ENCODE measurements around the gene COPZ1. TPM values are rescaled to one million over a fixed set of nuclear protein-coding genes. Genes with fewer than 3 reads are reported as not detected.

The COPZ1 gene
- total and polyA plus RNA-seq, 9 of the 15 experiments (the other 6 are each of a cell fraction or from before 2014, with no cell fraction given): 137 to 487 (median 233) TPM

DNA sequence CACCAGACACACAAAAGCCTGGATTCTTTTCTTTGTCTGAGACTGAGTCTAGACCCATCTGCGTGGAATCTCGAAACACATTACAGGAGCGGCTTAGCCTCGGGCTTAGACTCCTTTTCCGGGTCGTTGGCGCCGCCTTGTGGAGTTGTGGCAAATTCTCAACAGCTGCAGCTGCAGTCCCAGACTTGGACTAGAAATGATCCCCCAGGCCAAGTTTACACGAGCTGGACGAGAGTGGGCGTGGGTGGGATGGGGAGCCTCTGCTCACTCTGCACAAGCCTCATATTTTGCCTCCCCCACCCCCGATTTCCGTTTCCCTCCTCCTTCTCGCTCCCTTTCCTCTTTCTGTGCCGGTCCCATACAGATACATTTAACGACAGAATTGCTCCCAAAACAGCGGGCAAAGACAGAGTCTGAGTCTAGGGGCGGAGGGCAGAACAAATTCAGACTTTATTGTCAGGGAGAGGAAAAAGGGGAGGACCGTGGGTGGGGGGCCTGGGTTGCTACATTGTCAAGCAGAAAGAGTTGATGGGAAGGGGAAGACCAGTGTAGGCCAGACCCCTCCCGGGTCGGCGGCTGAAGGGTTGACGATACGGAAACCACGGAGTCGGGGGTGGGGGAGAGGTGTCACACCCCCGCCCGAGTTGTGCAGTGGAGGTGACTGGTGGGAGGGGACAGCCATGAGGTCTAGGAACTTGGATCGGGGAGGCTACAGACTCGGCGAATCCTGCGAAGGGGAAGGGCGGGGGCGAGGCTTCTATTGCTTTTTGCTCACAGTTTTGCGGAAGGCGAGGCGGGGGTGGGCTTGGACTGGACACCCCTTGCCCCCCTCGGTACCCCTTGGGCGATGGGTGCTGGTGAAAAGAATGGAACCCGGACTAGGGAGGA lies 44.0 kb downstream of the COPZ1 start (continued):
- TF ChIP-seq, protein P1, sequence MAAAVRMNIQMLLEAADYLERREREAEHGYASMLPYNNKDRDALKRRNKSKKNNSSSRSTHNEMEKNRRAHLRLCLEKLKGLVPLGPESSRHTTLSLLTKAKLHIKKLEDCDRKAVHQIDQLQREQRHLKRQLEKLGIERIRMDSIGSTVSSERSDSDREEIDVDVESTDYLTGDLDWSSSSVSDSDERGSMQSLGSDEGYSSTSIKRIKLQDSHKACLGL (CRISPR knock-in tag; IDR thresholded peaks at IDR 0.05; ENCODE audit: borderline replicate concordance, poor library complexity, severe bottlenecking): no peak
- TF ChIP-seq JUNB (CRISPR knock-in tag; conservative IDR thresholded peaks at IDR 0.05) (no peak), ELF4 (CRISPR knock-in tag; IDR thresholded peaks at IDR 0.05) (peak; percentile 58; the same call in 1 of the 2 replicates), ZNF23 (CRISPR knock-in tag; IDR thresholded peaks at IDR 0.05) (no peak), OTX1 (CRISPR knock-in tag; IDR thresholded peaks at IDR 0.05) (0 out of 2 replicates have a peak, but pooled peaks have one; percentile 40), SMARCE1 (IDR thresholded peaks at IDR 0.05) (0 out of 2 replicates have a peak, but pooled peaks have one; percentile 26), FOXM1 (IDR thresholded peaks at IDR 0.05; ENCODE audit: low read depth) (0 out of 2 replicates have a peak, but pooled peaks have one; percentile 18), FOXM1 (CRISPR knock-in tag; IDR thresholded peaks at IDR 0.05; ENCODE audit: low read depth) (no peak), NCOR1 (IDR thresholded peaks at IDR 0.05) (peak; percentile 32; the same call in 1 of the 2 replicates)
- TF ChIP-seq, protein P2, sequence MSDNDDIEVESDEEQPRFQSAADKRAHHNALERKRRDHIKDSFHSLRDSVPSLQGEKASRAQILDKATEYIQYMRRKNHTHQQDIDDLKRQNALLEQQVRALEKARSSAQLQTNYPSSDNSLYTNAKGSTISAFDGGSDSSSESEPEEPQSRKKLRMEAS (CRISPR knock-in tag; IDR thresholded peaks at IDR 0.05): peak; percentile 61; the same call in 1 of the 2 replicates
- TF ChIP-seq, protein P3, sequence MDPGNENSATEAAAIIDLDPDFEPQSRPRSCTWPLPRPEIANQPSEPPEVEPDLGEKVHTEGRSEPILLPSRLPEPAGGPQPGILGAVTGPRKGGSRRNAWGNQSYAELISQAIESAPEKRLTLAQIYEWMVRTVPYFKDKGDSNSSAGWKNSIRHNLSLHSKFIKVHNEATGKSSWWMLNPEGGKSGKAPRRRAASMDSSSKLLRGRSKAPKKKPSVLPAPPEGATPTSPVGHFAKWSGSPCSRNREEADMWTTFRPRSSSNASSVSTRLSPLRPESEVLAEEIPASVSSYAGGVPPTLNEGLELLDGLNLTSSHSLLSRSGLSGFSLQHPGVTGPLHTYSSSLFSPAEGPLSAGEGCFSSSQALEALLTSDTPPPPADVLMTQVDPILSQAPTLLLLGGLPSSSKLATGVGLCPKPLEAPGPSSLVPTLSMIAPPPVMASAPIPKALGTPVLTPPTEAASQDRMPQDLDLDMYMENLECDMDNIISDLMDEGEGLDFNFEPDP (CRISPR knock-in tag; IDR thresholded peaks at IDR 0.05): no peak
- TF ChIP-seq, protein P4, sequence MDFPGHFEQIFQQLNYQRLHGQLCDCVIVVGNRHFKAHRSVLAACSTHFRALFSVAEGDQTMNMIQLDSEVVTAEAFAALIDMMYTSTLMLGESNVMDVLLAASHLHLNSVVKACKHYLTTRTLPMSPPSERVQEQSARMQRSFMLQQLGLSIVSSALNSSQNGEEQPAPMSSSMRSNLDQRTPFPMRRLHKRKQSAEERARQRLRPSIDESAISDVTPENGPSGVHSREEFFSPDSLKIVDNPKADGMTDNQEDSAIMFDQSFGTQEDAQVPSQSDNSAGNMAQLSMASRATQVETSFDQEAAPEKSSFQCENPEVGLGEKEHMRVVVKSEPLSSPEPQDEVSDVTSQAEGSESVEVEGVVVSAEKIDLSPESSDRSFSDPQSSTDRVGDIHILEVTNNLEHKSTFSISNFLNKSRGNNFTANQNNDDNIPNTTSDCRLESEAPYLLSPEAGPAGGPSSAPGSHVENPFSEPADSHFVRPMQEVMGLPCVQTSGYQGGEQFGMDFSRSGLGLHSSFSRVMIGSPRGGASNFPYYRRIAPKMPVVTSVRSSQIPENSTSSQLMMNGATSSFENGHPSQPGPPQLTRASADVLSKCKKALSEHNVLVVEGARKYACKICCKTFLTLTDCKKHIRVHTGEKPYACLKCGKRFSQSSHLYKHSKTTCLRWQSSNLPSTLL (IDR thresholded peaks at IDR 0.05): peak; percentile 73; the same call in 1 of the 2 replicates
- TF ChIP-seq, protein P5, sequence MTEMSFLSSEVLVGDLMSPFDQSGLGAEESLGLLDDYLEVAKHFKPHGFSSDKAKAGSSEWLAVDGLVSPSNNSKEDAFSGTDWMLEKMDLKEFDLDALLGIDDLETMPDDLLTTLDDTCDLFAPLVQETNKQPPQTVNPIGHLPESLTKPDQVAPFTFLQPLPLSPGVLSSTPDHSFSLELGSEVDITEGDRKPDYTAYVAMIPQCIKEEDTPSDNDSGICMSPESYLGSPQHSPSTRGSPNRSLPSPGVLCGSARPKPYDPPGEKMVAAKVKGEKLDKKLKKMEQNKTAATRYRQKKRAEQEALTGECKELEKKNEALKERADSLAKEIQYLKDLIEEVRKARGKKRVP (CRISPR knock-in tag; IDR thresholded peaks at IDR 0.05): no peak
- TF ChIP-seq, protein P6, sequence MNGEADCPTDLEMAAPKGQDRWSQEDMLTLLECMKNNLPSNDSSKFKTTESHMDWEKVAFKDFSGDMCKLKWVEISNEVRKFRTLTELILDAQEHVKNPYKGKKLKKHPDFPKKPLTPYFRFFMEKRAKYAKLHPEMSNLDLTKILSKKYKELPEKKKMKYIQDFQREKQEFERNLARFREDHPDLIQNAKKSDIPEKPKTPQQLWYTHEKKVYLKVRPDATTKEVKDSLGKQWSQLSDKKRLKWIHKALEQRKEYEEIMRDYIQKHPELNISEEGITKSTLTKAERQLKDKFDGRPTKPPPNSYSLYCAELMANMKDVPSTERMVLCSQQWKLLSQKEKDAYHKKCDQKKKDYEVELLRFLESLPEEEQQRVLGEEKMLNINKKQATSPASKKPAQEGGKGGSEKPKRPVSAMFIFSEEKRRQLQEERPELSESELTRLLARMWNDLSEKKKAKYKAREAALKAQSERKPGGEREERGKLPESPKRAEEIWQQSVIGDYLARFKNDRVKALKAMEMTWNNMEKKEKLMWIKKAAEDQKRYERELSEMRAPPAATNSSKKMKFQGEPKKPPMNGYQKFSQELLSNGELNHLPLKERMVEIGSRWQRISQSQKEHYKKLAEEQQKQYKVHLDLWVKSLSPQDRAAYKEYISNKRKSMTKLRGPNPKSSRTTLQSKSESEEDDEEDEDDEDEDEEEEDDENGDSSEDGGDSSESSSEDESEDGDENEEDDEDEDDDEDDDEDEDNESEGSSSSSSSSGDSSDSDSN (IDR thresholded peaks at IDR 0.05; ENCODE audit: borderline replicate concordance in 1 of 2, low read depth in 2 of 2, low read length in 2 of 2): 0 out of 4 replicates have a peak, but pooled peaks of 1 of the 2 experiments have one; percentile 8
- TF ChIP-seq, protein P7, sequence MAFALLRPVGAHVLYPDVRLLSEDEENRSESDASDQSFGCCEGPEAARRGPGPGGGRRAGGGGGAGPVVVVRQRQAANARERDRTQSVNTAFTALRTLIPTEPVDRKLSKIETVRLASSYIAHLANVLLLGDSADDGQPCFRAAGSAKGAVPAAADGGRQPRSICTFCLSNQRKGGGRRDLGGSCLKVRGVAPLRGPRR (CRISPR knock-in tag; IDR thresholded peaks at IDR 0.05): no peak
- TF ChIP-seq, protein P8, sequence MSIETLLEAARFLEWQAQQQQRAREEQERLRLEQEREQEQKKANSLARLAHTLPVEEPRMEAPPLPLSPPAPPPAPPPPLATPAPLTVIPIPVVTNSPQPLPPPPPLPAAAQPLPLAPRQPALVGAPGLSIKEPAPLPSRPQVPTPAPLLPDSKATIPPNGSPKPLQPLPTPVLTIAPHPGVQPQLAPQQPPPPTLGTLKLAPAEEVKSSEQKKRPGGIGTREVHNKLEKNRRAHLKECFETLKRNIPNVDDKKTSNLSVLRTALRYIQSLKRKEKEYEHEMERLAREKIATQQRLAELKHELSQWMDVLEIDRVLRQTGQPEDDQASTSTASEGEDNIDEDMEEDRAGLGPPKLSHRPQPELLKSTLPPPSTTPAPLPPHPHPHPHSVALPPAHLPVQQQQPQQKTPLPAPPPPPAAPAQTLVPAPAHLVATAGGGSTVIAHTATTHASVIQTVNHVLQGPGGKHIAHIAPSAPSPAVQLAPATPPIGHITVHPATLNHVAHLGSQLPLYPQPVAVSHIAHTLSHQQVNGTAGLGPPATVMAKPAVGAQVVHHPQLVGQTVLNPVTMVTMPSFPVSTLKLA (conservative IDR thresholded peaks at IDR 0.05): peak; percentile 49 to 78; a peak in 3 of 4 replicates
